Measurements from ENCODE around the gene WIPI1. TPM values are rescaled to one million over a fixed set of nuclear protein-coding genes. Genes with fewer than 3 reads are reported as not detected.

Gene WIPI1
- total and polyA plus RNA-seq, 2 experiments from 2014 or later: 67.4 to 79.6 TPM

DNA sequence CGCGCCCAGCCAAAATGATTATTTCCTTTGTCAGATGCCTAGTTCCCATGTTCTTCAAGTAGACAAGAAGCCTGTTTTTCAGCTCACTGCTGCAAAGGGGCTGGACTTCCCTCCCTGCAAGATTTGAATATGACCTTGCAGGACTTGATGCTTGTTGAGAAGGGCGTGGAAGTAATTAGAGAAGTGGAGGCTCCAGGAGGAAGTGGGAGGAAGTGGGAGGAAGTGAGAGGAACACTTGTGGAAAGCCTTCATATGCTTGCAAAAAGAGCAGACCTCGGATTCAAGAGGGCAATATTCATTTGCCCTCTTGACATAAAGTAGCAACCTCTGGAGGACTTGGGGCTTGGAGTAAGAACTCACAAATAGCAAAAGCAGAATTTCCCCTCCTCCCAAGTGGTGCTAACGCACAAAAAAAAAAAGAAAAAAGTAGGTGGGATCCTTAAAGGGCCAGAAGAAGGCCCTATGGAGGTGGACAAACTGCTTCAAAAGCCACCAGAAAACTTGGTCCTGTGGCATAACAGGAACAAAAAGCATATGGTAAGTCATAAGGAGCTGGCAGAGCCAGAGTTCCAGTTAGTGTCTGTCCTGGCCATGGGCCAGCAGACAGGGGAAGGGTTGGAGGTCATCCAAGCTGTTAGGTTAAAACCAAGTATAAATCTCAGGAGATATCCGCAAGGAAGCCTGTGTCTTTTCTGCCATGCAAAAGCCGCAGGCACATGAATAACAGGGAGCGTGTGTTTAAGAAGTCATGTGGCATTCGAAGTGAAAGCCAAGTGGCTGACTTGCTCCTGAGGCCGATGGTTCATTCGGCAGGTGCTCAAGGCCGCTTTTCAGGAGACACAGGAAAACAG, 34.3 kb upstream of the WIPI1 start:
- TF ChIP-seq EZH2 (IDR thresholded peaks at IDR 0.05; ENCODE audit: borderline replicate concordance) (no peak), EZH2phosphoT487 (IDR thresholded peaks at IDR 0.05; ENCODE audit: low read depth, severe bottlenecking, unreplicated experiment) (no peak)
- TF ChIP-seq, protein P1, sequence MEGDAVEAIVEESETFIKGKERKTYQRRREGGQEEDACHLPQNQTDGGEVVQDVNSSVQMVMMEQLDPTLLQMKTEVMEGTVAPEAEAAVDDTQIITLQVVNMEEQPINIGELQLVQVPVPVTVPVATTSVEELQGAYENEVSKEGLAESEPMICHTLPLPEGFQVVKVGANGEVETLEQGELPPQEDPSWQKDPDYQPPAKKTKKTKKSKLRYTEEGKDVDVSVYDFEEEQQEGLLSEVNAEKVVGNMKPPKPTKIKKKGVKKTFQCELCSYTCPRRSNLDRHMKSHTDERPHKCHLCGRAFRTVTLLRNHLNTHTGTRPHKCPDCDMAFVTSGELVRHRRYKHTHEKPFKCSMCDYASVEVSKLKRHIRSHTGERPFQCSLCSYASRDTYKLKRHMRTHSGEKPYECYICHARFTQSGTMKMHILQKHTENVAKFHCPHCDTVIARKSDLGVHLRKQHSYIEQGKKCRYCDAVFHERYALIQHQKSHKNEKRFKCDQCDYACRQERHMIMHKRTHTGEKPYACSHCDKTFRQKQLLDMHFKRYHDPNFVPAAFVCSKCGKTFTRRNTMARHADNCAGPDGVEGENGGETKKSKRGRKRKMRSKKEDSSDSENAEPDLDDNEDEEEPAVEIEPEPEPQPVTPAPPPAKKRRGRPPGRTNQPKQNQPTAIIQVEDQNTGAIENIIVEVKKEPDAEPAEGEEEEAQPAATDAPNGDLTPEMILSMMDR (IDR thresholded peaks at IDR 0.05; ENCODE audit: poor library complexity): no peak
- no peak overlapping the region for H3K4me2 ChIP-seq
- DNase-seq (ENCODE audit: low spot score): no peak
- no peak overlapping the region for H2AFZ ChIP-seq
- 83% methylated on average over 12 of the region's 12 CpGs for WGBS (ENCODE audit: low lambda C conversion rate, missing lambda C conversion rate)
- H3K9me3 ChIP-seq (ENCODE audit: low read depth): no peaks in the 10 kb centered on the region
- H3K79me2 ChIP-seq: no peaks in the 10 kb centered on the region
- H3K36me3 ChIP-seq (replicated peaks; ENCODE audit: insufficient read depth, low read depth): no peaks in the 10 kb centered on the region
- no peak overlapping the region for H3K4me3 ChIP-seq
- H3K27me3 ChIP-seq: no peaks in the 10 kb centered on the region
- no peaks in the 10 kb centered on the region for H3K9me2 ChIP-seq (replicated peaks; ENCODE audit: insufficient read depth)
- H4K20me1 ChIP-seq (ENCODE audit: insufficient read depth, poor library complexity, severe bottlenecking): no peaks in the 10 kb centered on the region
- no peak overlapping the region for H3K27ac ChIP-seq
- H3K4me1 ChIP-seq (ENCODE audit: insufficient read depth): no peaks in the 10 kb centered on the region

DNA sequence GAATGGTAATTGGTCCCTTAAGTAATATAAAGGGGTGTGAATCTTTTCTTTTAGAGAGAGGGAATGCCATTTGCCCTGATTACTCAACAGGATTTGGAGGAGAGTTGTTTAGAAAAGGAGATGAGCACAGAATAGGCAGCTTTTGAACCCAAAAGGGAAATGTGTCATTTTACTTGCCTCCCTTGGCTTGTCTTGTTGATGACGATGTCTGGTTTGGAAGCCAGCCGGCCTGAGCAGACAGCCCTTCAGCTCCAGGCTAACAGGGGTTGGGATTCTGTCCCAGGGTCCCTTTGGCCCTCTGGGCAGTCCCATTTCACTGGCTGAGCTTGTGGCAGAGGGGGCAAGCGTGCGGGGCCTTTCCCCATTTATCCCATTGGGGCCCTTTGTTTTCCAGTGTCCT, 32.6 kb upstream of the WIPI1 start:
- no peaks in the 10 kb centered on the region for H3K79me2 ChIP-seq
- H3K27me3 ChIP-seq: no peaks in the 10 kb centered on the region
- H3K27ac ChIP-seq: no peak overlapping the region
- H3K4me3 ChIP-seq: no peak overlapping the region
- no peak overlapping the region for H3K4me2 ChIP-seq
- no peaks in the 10 kb centered on the region for H3K4me1 ChIP-seq (ENCODE audit: insufficient read depth)
- no peak overlapping the region for H2AFZ ChIP-seq
- H4K20me1 ChIP-seq (ENCODE audit: insufficient read depth, poor library complexity, severe bottlenecking): no peaks in the 10 kb centered on the region
- no peak for DNase-seq (ENCODE audit: low spot score)
- H3K9me3 ChIP-seq (ENCODE audit: low read depth): no peaks in the 10 kb centered on the region
- TF ChIP-seq EZH2 (IDR thresholded peaks at IDR 0.05; ENCODE audit: borderline replicate concordance): no peak
- TF ChIP-seq EZH2phosphoT487 (IDR thresholded peaks at IDR 0.05; ENCODE audit: low read depth, severe bottlenecking, unreplicated experiment): no peak
- TF ChIP-seq, protein P1 (IDR thresholded peaks at IDR 0.05; ENCODE audit: poor library complexity): no peak
- no peaks in the 10 kb centered on the region for H3K36me3 ChIP-seq (replicated peaks; ENCODE audit: insufficient read depth, low read depth)
- no peaks in the 10 kb centered on the region for H3K9me2 ChIP-seq (replicated peaks; ENCODE audit: insufficient read depth)
- WGBS (ENCODE audit: low lambda C conversion rate, missing lambda C conversion rate): 88% methylated on average over 4 of the region's 4 CpGs

DNA sequence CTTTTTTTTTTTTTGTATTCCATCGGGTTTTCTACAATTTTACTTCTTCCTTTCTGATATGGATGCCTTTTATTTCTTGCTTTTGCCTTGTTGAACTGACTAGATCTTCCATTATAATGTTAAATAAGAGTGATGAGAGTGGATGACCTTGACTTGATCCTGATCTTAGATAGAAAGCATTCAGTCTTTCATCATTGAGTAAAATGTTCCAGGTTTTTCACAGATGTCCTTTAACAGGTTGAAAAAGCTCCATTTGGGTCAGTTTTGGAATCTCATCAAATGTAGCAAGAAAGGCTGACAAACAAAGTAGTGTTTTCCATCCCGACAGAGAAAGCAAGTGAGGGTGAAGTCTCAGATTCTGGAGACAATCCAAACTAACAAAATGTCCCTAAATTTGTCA, 27.2 kb upstream of the WIPI1 start:
- Histone ChIP-seq H3K27me3 (no peaks in the 10 kb centered on the region), H3K4me1 (ENCODE audit: insufficient read depth) (no peaks in the 10 kb centered on the region), H2AFZ (no peak overlapping the region), H3K36me3 (replicated peaks; ENCODE audit: insufficient read depth, low read depth) (no peaks in the 10 kb centered on the region), H3K27ac (no peak overlapping the region), H4K20me1 (ENCODE audit: insufficient read depth, poor library complexity, severe bottlenecking) (no peaks in the 10 kb centered on the region), H3K9me3 (ENCODE audit: low read depth) (no peaks in the 10 kb centered on the region), H3K4me2 (no peak overlapping the region), H3K9me2 (replicated peaks; ENCODE audit: insufficient read depth) (no peaks in the 10 kb centered on the region), H3K79me2 (no peaks in the 10 kb centered on the region), H3K4me3 (no peak overlapping the region)
- DNase-seq (ENCODE audit: low spot score): no peak
- WGBS (ENCODE audit: low lambda C conversion rate, missing lambda C conversion rate): 70% methylated on average over 2 of the region's 2 CpGs
- TF ChIP-seq EZH2 (IDR thresholded peaks at IDR 0.05; ENCODE audit: borderline replicate concordance) (no peak), EZH2phosphoT487 (IDR thresholded peaks at IDR 0.05; ENCODE audit: low read depth, severe bottlenecking, unreplicated experiment) (no peak)
- TF ChIP-seq, protein P1 (IDR thresholded peaks at IDR 0.05; ENCODE audit: poor library complexity): no peak
